Tibial artery (tissue), 4 donors: ENCODE data around the gene TNFRSF12A.

ENCODE experiments used
- DNase-seq, 2 donors: peaks; one replicate each; pipeline ENCODE4 v3.0.0-alpha.2; 2019
- H3K27ac ChIP-seq, 2 donors: fragments of 200-600 bp; sonication (generic) in 1 of 2; 1 replicate in 1 of 2; 2 replicates in 1 of 2; pipeline ENCODE4 v1.5.1; 2018 to 2019; ENCODE audit warnings: mild to moderate bottlenecking in 1 of 2
- H3K27me3 ChIP-seq, 2 donors: fragments of 200-600 bp; sonication (generic) in 1 of 2; one replicate each; pipeline versions ENCODE4 v1.5.1 to v1.6.0; 2016 to 2019
- H3K36me3 ChIP-seq, 3 donors: fragments of 200-600 bp; sonication (generic) in 2 of 3; one replicate each; pipeline ENCODE4 v1.5.1; 2016 to 2019; ENCODE audit warnings: mild to moderate bottlenecking in 2 of 3
- H3K4me1 ChIP-seq, 4 donors: fragments of 200-600 bp; sonication (generic) in 2 of 4; 1 replicate in 3 of 4; 2 replicates in 1 of 4; pipeline ENCODE4 v1.5.1; 2016 to 2019
- H3K4me3 ChIP-seq, 2 donors: fragments of 200-600 bp; sonication (generic) in 1 of 2; 1 replicate in 1 of 2; 2 replicates in 1 of 2; pipeline ENCODE4 v1.5.1; 2018 to 2019; ENCODE audit warnings: mild to moderate bottlenecking in 2 of 2
- H3K9me3 ChIP-seq, 3 donors: fragments of 200-600 bp; sonication (generic) in 1 of 3; one replicate each; pipeline ENCODE4 v1.5.1; 2016 to 2019
- CTCF ChIP-seq, 2 experiments: fragments of 200-600 bp in 1 of 2; fragments of 450-650 bp in 1 of 2; IDR thresholded peaks; one replicate each; pipeline ENCODE4 v1.5.1; 2017 to 2019; ENCODE audit warnings: antibody characterized with exemption in 2 of 2, mild to moderate bottlenecking in 1 of 2, moderate library complexity in 1 of 2
- intact Hi-C: fragments of 100-400 bp; cut with DNase I; formaldehyde crosslinking; loops from one replicate; pipeline ENCODE4 v1.15.0; 2023; ENCODE audit warnings: low total_unique reads

Gene TNFRSF12A

DNA sequence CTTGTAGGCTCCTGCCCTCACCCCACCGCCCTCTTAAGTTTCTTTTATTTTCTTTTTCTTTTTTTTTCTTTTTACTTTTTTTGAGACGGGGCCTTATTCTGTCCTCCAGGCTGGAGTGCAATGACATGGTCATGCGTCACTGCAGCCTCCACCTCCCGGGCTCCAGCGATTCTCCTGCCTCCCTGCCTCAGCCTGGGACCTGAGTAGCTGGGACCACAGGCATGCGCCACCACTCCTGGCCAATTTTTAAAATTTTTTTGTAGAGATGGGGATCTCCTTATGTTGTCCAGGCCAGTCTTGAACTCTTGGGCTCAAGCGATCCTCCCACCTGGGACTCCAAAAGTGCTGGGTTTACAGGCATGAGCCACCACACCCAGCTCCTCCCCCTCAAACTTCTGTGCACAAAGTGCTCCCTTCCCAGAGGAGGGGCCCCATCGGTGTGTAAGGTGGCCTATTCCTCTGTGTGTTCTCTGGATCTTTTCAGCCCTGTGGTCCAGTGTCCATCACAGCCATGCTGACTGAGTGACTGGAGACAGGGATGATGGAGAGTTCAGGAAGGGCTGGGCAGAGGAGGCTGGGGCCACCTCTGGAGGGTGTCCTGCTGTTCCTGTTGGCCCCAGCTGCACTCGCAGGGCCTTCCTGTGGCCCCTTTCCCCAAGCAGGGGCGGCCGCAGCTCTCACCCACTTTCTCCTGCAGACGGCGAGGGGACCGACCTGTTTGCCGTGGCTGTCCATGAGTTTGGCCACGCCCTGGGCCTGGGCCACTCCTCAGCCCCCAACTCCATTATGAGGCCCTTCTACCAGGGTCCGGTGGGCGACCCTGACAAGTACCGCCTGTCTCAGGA lies 36.4 kb downstream of the TNFRSF12A start:
- H3K27me3 ChIP-seq = peaks cover 0 to 18% of the 10 kb centered on the region in 2 donors
- intact Hi-C loops = loop anchor here (5.0 kb wide), 1 partner anchor 66 kb away; no protein-coding TSS in a partner anchor
- TF ChIP-seq CTCF (IDR thresholded peaks at IDR 0.05) = no peak

GRCh38 chr16:3057181-3058138 lies 37.3 kb downstream of the TNFRSF12A start:
- intact Hi-C loops = loop anchor here (5.0 kb wide), 1 partner anchor 65 kb away; no protein-coding TSS in a partner anchor
- H3K4me1 ChIP-seq = peaks cover 0 to 24% (median 19%) of the 10 kb centered on the region in 4 donors
- no peak overlapping the region for H3K4me3 ChIP-seq
- H3K36me3 ChIP-seq = peaks cover 0 to 4% (median 0%) of the 10 kb centered on the region in 3 donors
- H3K9me3 ChIP-seq = no peaks in the 10 kb centered on the region
- H3K27ac ChIP-seq = no peak overlapping the region
- H3K27me3 ChIP-seq = peaks cover 0 to 11% of the 10 kb centered on the region in 2 donors
- TF ChIP-seq CTCF (IDR thresholded peaks at IDR 0.05) = no peak
- DNase-seq = no peak

More for the DNA sequence above, 36.4 kb downstream of the TNFRSF12A start:
- Histone ChIP-seq H3K4me1 (peaks cover 0 to 24% (median 19%) of the 10 kb centered on the region in 4 donors), H3K9me3 (no peaks in the 10 kb centered on the region), H3K27ac (no peak overlapping the region), H3K4me3 (no peak overlapping the region), H3K36me3 (peaks cover 0 to 4% (median 0%) of the 10 kb centered on the region in 3 donors)
- DNase-seq = no peak

GRCh38 chr16:3058139-3059030 lies 38.2 kb downstream of the TNFRSF12A start:
- Histone ChIP-seq H3K9me3 (no peaks in the 10 kb centered on the region), H3K4me1 (peaks cover 0 to 24% (median 19%) of the 10 kb centered on the region in 4 donors), H3K36me3 (peaks cover 0 to 4% (median 0%) of the 10 kb centered on the region in 3 donors), H3K27me3 (peaks cover 0 to 11% of the 10 kb centered on the region in 2 donors), H3K4me3 (peak overlapping the region; percentile 56 to 73), H3K27ac (peak overlapping the region; percentile 52 to 55)
- intact Hi-C loops = loop anchor here (5.0 kb wide), 1 partner anchor 64 kb away; no protein-coding TSS in a partner anchor
- peak in 1 of 2 donors; percentile 40 for DNase-seq
- TF ChIP-seq CTCF (IDR thresholded peaks at IDR 0.05) = no peak

- Histone ChIP-seq H3K36me3 (peaks cover 0 to under 1% (median 0%) of the 10 kb centered on the region in 3 donors), H3K4me3 (peak overlapping the region; percentile 56 to 73), H3K27ac (peak overlapping the region; percentile 52 to 55), H3K27me3 (peaks cover 0 to 11% of the 10 kb centered on the region in 2 donors), H3K4me1 (peaks cover 0 to 24% (median 19%) of the 10 kb centered on the region in 4 donors), H3K9me3 (no peaks in the 10 kb centered on the region)
- DNase-seq = peak; percentile 73 to 90
- TF ChIP-seq CTCF (IDR thresholded peaks at IDR 0.05) = peak; percentile 92 to 94
- intact Hi-C loops = loop anchor here (5.0 kb wide), 1 partner anchor 63 kb away; no protein-coding TSS in a partner anchor
These were observed 39.0 kb downstream of the TNFRSF12A start for GRCh38 chr16:3059041-3059722.
